Amygdala (tissue), 56 donors: Measurements from ENCODE around the gene ZNF787.

ENCODE experiments used
- DNase-seq, 56 donors: peaks; one replicate each; lab custom pipeline; 2025; lab: John Stamatoyannopoulos, UW

Gene ZNF787

DNA sequence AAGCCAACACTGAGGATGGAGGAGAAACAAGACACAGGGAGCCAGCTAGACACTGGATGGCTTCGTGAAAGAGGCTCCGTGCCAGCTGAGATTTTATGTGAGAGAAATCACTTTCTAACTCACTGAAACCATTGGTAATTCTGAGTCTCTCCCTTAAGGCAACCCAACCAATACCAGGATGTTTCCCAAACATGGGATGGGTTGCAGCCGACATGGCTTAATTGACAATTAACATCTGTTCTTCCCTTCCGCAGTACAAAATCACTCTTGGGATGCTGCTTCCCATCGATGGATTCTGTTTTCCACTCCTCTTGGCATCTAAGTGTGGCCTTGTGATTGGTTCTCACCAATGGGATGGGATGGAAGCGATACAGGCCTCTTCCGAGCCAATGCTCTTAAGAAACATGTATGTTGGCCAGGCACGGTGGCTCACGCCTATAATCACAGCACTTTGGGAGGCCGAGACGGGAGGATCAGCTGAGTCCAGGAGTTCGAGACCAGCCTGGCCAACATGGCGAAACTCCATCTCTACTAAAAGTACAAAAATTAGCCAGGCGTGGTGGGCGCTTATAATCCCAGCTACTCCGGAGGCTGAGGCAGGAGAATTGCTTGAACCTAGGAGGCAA, 2.3 kb upstream of the ZNF787 start:
- DNase-seq, result no peak

DNA sequence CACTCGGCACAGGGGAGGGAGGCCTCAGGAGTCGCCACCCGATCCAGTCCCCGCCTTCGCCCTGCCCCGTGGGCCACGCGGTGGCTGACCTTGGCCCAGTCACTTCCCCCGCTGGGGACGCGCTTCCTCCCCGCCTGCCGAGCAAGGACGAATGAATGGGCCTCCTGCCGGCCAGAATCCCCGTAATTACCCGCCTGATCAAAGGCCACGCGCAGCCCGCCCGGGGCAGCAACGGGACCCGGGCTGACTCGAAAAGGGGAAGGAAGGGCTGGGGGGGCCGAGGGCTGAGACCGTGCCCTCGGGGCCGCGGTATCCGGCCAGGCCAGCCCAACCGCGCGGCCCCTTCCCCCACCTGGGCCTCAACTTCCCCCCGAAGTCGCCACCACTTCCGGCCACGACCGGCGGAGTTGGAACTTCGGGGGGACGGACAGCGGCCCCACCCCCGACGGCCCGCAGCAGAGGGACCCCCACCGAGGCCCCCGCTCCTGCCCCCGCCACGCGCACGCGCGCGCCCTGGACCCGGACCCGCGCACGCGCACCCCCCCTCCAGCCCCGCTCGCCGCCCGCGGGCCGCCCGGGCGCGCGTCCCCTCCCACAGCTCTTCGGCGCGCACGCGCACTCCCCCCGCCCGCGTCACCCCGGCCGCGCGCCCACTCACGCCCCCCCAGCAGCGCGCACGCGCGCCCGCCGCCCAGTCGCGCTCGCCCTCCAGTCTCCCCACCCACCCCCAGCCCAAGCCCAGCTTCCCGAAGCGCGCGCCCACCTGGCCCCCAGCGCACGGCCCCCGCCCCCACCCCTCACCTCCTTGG, 520 bp downstream of the ZNF787 start:
- DNase-seq, result peak in 43 of 56 donors; percentile 16 to 85 (median 72)

DNA sequence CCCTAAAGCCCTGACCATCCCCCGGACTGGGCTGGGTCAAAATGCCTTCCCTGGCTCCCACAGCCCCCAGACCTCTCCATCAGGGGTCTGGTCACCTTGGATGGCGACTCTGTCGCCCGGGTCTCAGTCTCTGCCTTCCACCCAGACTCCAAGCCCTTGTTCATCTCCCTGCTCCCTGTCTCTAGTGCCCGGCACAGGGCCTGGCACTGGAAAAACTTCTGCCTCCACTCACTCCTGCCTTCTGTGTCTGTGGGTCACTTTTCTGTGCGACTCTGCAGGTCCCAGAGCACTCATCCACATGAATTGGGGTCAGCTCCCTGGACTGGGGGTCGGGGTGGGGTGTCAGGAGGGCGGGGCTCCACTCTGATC, 1.1 kb downstream of the ZNF787 start:
- DNase-seq, result no peak

DNA sequence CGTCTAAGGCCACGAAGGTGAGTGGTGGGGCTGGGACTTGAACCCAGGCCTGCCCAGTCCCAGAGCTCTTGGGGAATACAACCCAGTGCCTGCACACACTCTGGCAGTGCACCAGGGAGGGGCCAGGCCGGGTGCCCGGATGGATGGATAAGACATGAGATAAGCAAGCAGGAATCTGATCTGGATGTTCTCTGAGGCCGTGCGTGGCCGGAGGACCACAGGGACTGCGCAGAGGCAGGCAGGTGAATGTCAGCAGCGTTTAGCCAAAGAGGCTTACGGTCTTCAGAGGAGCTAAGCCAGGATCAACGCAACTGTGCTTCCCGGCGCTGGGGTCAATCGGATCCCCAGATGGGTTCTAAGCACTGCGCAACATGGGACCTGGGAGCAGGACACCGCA, 1.5 kb downstream of the ZNF787 start:
- DNase-seq, result no peak

DNA sequence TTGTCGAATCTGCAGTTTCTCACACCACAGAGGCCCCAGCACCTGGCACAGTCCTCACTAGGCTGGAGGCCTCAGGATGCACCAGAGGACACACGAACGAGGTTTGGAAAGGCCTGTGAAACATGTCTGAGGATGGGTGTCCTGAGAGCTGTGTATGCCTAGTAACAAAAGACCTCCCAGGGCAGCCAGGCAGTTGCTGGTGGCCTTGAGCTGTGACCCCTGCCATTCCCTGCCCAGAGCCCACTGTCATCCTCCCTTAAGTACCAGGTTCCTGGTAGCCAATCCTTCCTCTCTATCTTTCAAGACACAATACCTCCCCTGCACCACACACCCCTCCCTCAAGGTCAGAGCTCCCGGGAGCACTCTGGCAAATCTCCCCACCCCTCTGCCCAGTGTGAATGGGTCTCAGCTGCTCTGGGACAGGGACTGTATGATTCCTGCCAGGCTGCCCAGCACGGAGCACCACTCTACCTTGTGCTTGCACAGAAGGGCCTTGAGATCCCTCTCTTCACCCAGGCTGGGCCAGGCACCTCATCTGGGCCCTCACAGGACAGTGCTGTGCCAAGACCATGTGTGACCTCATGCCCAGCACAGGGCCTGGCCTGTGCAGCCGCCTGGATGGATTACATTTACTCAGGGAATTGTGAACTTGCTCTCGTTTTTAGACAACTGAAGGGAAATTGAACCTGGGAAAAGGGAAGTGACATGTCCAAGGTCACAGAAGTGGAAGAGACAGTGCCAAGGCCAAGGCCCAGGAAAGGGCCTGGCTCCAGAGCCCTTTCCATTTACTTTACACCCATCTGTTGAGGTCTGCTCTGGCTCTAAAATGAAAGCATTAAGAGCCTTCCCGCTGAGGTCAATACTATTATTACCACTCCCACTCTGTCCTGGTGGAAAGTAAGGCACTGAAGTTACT, 2.2 kb downstream of the ZNF787 start:
- no peak for DNase-seq

DNA sequence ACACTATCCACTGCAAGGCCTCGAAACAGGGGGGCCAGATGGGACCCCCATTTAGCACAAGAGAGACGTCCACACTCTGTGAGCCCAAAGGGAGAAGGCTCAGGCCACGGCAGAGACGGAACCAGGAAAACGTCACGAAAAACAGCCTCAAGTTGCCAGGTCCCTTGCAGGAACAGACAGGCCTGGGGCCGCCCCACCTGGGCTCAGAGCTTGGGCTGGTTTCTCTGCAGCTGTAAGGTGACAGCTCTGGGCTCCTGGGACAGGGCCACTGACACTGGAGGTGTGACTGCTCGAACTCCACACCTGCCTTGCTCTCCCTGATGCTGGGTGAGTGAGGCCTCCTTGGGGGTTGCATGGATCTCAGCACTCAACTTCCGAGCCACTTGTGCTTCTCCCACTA, 3.2 kb downstream of the ZNF787 start:
- no peak for DNase-seq

DNA sequence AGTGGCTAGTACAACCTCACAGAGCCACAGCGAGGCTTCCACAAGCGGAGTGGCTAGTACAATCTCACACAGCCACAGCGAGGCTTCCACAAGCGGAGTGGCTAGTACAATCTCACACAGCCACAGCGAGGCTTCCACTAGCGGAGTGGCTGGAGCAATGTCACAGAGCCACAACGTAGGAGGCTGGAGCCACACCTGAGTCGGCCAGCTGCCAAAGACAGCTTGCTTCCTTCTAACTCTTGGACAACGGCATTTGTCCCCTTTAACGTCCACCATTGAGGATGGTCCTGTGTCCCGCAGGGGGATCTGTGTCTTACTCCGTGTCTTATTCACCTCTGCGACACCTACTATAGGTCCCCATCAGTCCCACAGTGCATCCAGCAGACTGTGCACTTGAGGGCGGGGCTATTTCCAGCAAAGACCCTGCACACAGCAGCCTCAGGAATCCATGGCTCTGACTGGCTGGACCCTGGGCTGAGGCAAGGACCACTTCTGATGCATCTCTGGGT, 3.7 kb downstream of the ZNF787 start:
- no peak for DNase-seq

DNA sequence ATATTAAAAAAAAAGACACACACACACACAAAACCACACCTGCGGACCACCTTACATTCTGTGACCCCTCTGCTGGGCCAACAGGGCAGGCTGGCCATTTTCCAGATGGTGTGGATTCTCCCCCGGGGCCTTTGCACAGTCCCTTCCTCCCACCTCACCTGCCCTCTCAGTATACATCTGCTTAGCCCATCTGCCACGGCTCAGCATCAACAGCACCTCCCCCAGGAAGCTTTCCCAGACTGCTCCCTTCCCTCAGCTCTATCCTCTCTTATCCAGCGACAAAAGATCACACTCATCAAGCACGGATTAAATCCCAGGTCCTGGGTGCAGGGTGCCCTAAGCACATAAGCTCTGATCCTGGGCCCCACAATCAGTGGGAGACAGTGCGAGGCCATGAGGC, 4.5 kb downstream of the ZNF787 start:
- DNase-seq, result no peak

DNA sequence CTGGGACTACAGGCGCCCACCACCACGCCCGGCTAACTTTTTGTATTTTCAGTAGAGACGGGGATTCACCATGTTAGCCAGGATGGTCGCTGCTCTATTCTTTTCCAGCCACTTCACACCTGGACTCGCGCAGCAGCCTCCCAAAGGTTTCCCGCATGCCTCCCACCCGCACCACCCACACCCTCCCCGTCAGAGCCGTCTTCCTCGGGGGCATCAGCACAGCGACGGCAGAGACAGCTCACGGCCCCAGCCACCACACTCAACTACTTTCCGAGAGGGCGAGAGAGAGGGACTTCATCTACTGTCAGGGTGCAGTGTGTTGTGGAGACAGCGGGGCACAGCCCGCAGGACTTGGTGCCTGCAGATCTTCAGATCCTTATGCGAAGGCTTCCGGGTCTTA, 5.6 kb downstream of the ZNF787 start:
- no peak for DNase-seq

DNA sequence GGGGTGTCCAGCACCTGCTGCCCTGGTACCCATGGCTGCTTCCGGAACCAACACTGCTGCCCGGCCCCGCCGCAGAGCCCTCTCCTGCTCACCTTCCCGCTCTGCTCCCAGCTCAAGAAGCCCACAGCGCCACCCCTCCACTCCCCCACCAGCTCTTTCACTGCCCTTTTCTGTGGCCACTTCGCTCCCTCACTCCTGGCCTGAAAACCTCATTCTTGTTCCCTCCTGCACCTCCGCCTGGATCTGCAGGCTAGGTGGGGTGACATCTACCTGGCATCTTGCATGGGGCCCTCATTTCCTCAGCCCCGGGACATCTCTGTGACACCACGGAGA, 6.4 kb downstream of the ZNF787 start:
- no peak for DNase-seq

DNA sequence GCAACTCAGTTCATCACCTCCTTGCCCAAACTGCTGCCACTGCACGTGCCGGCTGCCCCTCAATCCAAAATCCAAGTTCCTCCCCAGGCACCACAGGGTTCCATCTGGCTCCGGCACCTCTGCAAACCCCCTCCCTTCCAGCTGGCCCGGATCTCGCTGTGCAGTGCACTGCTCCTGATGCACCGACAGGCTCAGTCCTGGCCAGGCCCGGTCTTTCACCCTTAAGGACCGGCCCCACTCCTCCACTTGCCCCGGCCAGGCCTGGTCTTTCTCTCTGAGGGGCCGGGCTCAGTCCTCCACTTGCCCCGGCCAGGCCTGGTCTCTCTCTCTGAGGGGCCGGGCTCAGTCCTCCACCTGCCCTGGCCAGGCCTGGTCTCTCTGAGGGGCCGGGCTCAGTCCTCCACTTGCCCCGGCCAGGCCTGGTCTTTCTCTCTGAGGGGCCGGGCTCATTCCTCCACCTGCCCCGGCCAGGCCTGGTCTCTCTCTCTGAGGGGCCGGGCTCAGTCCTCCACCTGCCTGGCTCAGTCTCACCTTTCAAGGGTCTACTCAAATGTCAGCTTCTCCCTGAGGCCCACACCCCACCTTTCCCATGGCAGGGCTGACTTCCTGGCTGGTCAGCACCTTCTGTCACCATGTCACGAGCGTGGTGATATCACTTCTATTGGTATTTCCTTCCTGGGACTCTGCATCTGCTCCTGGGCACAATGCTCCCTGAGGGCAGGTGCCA, 6.9 kb downstream of the ZNF787 start:
- DNase-seq, result no peak

DNA sequence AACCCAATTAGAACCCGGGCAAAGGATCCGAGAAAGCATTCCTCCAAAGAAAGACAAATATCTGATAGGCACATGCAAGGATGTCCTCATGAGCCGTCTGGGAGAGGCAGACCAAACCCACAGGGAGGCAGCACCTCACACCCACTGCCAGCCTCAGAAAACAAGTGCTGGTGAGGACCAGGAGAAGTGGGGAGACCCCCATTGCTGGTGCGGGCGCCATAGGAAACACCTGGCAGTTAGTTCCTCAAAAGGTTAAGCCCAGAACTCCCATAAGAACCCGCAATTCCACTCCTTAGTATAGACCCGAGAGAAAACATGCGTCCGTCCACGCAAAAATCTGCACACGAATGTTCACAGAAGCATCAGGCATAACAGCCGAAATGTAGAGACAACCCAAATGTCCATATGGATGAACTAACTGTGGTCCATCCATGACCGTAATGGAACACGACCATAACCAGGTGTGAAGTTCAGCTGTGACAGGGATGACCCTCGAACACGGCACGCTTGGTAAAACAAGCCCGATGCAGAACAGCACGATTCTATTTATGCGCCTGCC, 7.9 kb downstream of the ZNF787 start:
- DNase-seq, result no peak

DNA sequence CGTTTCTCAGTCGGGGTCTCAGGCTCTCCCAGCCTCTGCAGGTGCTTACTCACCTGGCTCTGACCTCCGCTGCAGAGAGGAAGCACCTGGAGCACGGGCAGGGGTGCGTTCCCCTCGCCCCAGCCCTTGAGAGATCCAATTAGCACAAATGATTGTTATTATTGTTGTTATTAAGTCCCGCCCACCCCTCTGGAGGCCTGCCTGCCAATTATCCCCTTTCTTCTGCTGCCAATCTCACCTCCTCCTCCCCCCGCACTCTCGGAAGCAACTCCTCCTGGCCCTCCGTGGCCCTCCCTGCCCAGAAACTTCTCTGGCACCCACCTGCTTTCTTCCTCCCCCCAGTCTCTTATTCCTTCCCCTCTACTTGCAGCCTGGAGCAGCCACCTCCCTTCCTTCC, 8.8 kb downstream of the ZNF787 start:
- no peak for DNase-seq

DNA sequence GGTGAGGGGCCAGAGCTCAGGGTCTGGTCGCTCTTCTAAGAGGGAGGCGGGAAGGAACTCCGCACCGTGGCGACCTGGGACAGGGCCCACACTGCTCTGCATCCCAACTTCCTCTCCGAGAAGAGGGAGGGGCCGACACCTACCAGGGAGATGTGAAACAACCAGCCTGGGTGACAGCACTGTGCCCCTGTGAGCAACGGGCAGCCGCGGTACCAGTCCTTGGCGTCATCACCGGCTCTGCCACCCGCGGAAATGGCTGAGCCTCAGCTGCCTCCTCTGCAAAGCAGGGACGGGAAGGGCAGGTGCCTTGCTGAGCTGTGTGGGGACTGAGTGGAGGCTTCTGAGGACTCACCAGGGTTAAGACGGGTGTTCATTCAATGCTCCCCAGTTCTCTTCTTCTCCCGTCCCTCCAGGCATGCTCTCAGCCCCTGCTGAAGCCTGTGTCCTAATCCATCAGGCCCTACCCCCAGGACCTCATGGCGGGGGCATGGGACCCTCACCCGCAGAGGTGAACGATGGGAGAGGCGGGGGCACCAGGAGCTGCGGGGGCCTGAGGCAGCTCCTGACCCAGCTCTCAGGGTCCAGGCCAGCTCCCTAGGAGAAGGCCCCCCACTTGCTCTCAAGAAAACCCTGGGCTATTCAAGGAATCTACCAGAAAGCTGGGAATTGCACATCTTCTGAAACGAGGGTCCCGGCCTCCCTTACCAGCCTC, 9.3 kb downstream of the ZNF787 start:
- DNase-seq, result peak in 15 of 56 donors; percentile 8 to 43 (median 21)

DNA sequence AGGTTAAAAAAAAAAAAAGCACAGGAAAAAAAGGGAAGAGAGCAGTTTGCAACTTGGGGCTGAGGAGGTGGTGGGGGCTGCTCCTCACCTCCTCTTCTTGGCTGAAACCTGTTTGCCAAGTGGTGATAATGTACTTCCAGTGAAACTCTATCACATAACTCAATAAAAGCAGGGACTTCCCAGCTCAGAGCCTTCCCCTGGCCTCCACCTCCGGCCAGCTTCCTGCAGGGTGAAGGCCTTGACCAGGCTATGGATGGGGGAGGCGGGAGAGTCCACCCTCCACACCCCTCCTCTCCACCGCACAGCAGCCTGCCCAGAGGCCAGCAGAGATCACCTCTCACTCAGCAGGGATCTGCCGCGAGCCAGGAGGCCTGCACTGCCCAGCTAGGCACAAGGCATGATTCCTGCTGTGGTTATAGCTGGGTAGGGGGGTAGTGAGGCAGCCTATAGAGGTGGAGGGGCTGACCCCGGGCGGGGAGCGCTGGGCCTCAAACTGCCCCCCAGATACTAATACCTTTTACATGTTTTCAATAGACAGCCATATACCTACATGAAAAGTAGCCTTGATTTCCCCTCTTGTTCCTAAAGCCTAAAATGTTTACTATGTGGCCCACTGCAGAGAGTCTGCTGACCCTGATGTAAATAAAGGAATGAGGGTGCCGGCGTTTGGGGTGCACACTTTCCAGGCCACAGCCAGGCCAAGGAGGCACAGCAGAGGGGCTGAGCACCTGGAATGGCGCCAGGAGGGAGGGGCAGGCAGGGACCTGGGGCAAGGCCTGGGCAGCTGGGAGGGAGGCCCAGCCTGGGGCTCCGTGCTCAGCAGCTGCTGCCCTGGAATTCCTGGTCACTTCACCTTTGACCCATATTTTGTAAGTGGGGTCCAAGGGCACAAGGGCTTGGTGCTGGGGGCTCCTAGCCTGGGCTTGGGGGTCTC, 10.3 kb downstream of the ZNF787 start:
- DNase-seq, result peak in 1 of 56 donors; percentile 8

DNA sequence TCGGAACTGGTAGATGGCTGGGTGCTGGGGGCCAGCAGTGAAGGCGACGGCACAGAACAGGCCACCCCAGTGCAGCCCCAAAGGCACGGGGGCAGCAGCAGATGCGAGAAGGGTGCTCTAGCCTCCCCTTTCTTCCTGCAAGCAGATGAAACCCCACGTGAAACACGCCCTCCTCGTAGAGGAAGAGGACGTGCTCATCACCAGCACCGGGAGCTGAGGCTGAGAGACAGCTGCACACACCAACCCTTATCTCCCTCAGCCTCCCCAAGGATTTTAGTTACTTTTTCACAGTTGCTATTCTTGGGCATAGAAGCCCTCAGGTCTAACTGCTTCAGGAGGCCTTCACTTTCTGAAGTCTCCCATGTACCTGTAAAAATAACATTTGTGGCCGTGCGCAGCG, 11.9 kb downstream of the ZNF787 start:
- DNase-seq, result peak in 4 of 56 donors; percentile 11 to 27 (median 19)

DNA sequence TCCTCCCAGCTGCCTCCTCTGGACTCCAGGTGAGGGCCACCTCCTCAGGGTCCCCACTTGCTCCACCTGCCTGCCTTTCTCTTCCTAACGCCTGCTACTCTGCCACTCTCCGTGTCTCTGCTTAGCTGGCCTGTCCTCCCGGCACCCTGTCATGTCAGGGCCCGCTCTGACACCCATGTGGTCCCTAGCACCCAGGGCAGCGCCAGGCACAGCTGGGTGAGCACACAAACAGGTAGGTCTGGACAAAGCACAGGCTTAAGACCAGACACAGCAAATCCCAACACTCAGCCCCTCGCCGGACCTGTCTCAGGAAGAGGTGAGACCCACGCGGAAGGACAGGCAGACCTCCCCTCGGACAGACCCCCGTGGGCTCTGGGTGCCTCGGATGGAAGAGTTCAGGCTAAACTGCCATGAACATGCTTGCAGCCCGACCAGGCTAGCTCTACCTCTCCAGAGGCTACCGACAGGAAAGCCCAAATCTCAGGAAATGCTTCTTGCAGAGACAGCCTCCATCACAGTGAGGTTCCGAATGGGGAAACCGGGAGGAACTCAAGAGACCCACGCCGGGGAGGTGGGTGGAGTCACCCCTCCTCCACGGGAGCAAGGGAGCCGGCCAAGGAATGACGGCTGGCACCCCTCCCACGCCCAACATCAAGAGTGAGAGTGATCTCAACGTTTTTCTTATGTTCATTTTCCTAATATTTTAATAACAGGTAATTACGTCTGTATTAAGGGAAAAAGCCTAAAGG, 12.5 kb downstream of the ZNF787 start:
- DNase-seq, result peak in 5 of 56 donors; percentile 12 to 32 (median 25)
